HepG2 (cell line): ENCODE measurements around the gene B4GALT1. TPM values are rescaled to one million over a fixed set of nuclear protein-coding genes. Genes with fewer than 3 reads are reported as not detected.

Experiments used
- ADNP ChIP-seq: sonication (generic); formaldehyde crosslinking; IDR thresholded peaks from 2 replicates; pipeline ENCODE4 v1.4.0; 2020; ENCODE audit warnings: missing genetic modification reagents
- AGO1 ChIP-seq: fragments of 200-400 bp; formaldehyde crosslinking; IDR thresholded peaks from 2 replicates; pipeline ENCODE4 v1.6.1; 2017; ENCODE audit warnings: mild to moderate bottlenecking, low read depth, low read length, moderate library complexity; ENCODE audit not compliant: poor library complexity, severe bottlenecking
- CENPT ChIP-seq: sonication (generic); formaldehyde crosslinking; IDR thresholded peaks from 2 replicates; pipeline ENCODE4 v1.8.0; 2022; ENCODE audit warnings: low read depth, mild to moderate bottlenecking, moderate library complexity, missing genetic modification reagents
- DMAP1 ChIP-seq: IDR thresholded peaks from 2 replicates; pipeline ENCODE4 v1.6.1; 2016
- DNMT3B ChIP-seq: conservative IDR thresholded peaks from 2 replicates; pipeline ENCODE4 v1.6.1; 2016; ENCODE audit warnings: missing biosample characterization, control low read depth
- EP300 ChIP-seq, 3 experiments: sonication (generic) in 1 of 3; formaldehyde crosslinking in 1 of 3; IDR thresholded peaks; 2 replicates each; pipeline versions ENCODE4 v1.5.1 to v1.6.1; 2011 to 2020; ENCODE audit warnings: low read depth in 2 of 3, low read length in 2 of 3, borderline replicate concordance in 1 of 3, improper control_type of control experiment in 1 of 3, mild to moderate bottlenecking in 1 of 3, missing genetic modification reagents in 1 of 3, moderate library complexity in 1 of 3
- GATAD2A ChIP-seq: IDR thresholded peaks from 2 replicates; pipeline ENCODE4 v1.6.1; 2016
- GTF3A ChIP-seq: sonication (generic); formaldehyde crosslinking; conservative IDR thresholded peaks from 2 replicates; pipeline ENCODE4 v1.4.0; 2020; ENCODE audit warnings: mild to moderate bottlenecking, missing genetic modification reagents
- KLF9 ChIP-seq: IDR thresholded peaks from 2 replicates; pipeline ENCODE4 v1.6.1; 2016; ENCODE audit warnings: low read depth
- MAF1 ChIP-seq: sonication (generic); formaldehyde crosslinking; IDR thresholded peaks from 2 replicates; pipeline ENCODE4 v1.5.0; 2020; ENCODE audit warnings: missing genetic modification reagents, borderline replicate concordance
- MIER2 ChIP-seq: IDR thresholded peaks from 2 replicates; pipeline ENCODE4 v1.6.1; 2016; ENCODE audit warnings: missing biosample characterization, missing genetic modification reagents
- NCOR1 ChIP-seq: fragments of 200-600 bp; sonication (generic); IDR thresholded peaks from 2 replicates; pipeline ENCODE4 v1.7.0; 2017; ENCODE audit warnings: antibody characterized with exemption, low read length, borderline replicate concordance
- NFYB ChIP-seq: sonication (generic); formaldehyde crosslinking; IDR thresholded peaks from 2 replicates; pipeline ENCODE4 v1.4.0; 2020; ENCODE audit warnings: missing genetic modification reagents
- RBM39 ChIP-seq: fragments of 200-400 bp; formaldehyde crosslinking; IDR thresholded peaks from one replicate; pipeline ENCODE4 v1.6.1; 2018; ENCODE audit warnings: antibody characterized with exemption, mild to moderate bottlenecking, low read depth, low read length; ENCODE audit not compliant: poor library complexity, severe bottlenecking
- RFXAP ChIP-seq: sonication (generic); formaldehyde crosslinking; IDR thresholded peaks from 2 replicates; pipeline ENCODE4 v1.4.0; 2020; ENCODE audit warnings: missing genetic modification reagents, borderline replicate concordance
- SIX4 ChIP-seq: sonication (generic); formaldehyde crosslinking; IDR thresholded peaks from 2 replicates; pipeline ENCODE4 v1.4.0; 2020; ENCODE audit warnings: missing genetic modification reagents
- SMAD9 ChIP-seq: sonication (generic); formaldehyde crosslinking; IDR thresholded peaks from 2 replicates; pipeline ENCODE4 v1.5.1; 2020; ENCODE audit warnings: mild to moderate bottlenecking, missing genetic modification reagents
- SNAPC5 ChIP-seq: sonication (generic); formaldehyde crosslinking; IDR thresholded peaks from 2 replicates; pipeline ENCODE4 v1.8.1; 2023; ENCODE audit warnings: mild to moderate bottlenecking, missing genetic modification reagents, borderline replicate concordance
- ZBTB43 ChIP-seq: sonication (generic); formaldehyde crosslinking; conservative IDR thresholded peaks from 2 replicates; pipeline ENCODE4 v1.4.0; 2020; ENCODE audit warnings: missing genetic modification reagents
- ZKSCAN5 ChIP-seq: sonication (generic); formaldehyde crosslinking; IDR thresholded peaks from 2 replicates; pipeline ENCODE4 v1.5.1; 2020; ENCODE audit warnings: mild to moderate bottlenecking, missing genetic modification reagents
- ZNF260 ChIP-seq: sonication (generic); formaldehyde crosslinking; IDR thresholded peaks from 2 replicates; pipeline ENCODE4 v1.4.0; 2020; ENCODE audit warnings: missing genetic modification reagents, low read depth, mild to moderate bottlenecking, borderline replicate concordance
- ZNF282 ChIP-seq: fragments of 450-650 bp; IDR thresholded peaks from 2 replicates; pipeline ENCODE4 v1.6.1; 2018; ENCODE audit not compliant: partially characterized antibody
- ZNF350 ChIP-seq: sonication (generic); formaldehyde crosslinking; IDR thresholded peaks from 2 replicates; pipeline ENCODE4 v1.4.0; 2020; ENCODE audit warnings: mild to moderate bottlenecking, low read depth, missing genetic modification reagents, borderline replicate concordance
- ZNF431 ChIP-seq: sonication (generic); formaldehyde crosslinking; IDR thresholded peaks from 2 replicates; pipeline ENCODE4 v1.9.0; 2022; ENCODE audit warnings: missing genetic modification reagents, low read depth, mild to moderate bottlenecking, borderline replicate concordance
- ZNF543 ChIP-seq: sonication (generic); formaldehyde crosslinking; IDR thresholded peaks from 2 replicates; pipeline ENCODE4 v1.4.0; 2020; ENCODE audit warnings: mild to moderate bottlenecking, missing genetic modification reagents
- ZNF556 ChIP-seq: sonication (generic); formaldehyde crosslinking; IDR thresholded peaks from 2 replicates; pipeline ENCODE4 v1.4.0; 2020; ENCODE audit warnings: mild to moderate bottlenecking, missing genetic modification reagents, borderline replicate concordance
- ZNF563 ChIP-seq: sonication (generic); formaldehyde crosslinking; IDR thresholded peaks from 2 replicates; pipeline ENCODE4 v1.8.0; 2022; ENCODE audit warnings: mild to moderate bottlenecking, moderate library complexity, missing genetic modification reagents
- ZNF570 ChIP-seq: sonication (generic); formaldehyde crosslinking; IDR thresholded peaks from 2 replicates; pipeline ENCODE4 v1.4.0; 2020; ENCODE audit warnings: mild to moderate bottlenecking, missing genetic modification reagents, borderline replicate concordance
- ZNF777 ChIP-seq: sonication (generic); formaldehyde crosslinking; IDR thresholded peaks from 2 replicates; pipeline ENCODE4 v1.4.0; 2020; ENCODE audit warnings: missing genetic modification reagents
- ZNF878 ChIP-seq: sonication (generic); formaldehyde crosslinking; IDR thresholded peaks from 2 replicates; pipeline ENCODE4 v1.8.1; 2023; ENCODE audit warnings: mild to moderate bottlenecking, missing genetic modification reagents, moderate library complexity
- polyA plus RNA-seq, 8 experiments: library from polyadenylated mRNA; depleted of rRNA in 3 of 8; stranded (reverse) in 7 of 8; unstranded in 1 of 8; fragments of >200 nt; fragmentation: Illumina TruSeq in 4 of 8; extraction: Trizol in 4 of 8; gene quantifications; 2 replicates each; pipeline versions ENCODE4 v1.2.1 to v1.2.3, GENCODE V29; 2011 to 2016; ENCODE audit warnings: low read depth in 4 of 8, missing spikeins in 1 of 8, mixed read lengths in 1 of 8; ENCODE audit not compliant: insufficient read depth in 1 of 8
- total RNA-seq, 5 experiments: library from RNA; depleted of rRNA; stranded (reverse); fragments of >200 nt; fragmentation: Illumina TruSeq; extraction: Trizol; gene quantifications; 2 replicates each; pipeline ENCODE4 v1.2.3, GENCODE V29; 2016; ENCODE audit warnings: low read depth in 1 of 5

Gene B4GALT1
- total and polyA plus RNA-seq, 2 of the 13 experiments (the other 11 are each of a cell fraction or from before 2014, with no cell fraction given), result 15.7 to 33.5 TPM

DNA sequence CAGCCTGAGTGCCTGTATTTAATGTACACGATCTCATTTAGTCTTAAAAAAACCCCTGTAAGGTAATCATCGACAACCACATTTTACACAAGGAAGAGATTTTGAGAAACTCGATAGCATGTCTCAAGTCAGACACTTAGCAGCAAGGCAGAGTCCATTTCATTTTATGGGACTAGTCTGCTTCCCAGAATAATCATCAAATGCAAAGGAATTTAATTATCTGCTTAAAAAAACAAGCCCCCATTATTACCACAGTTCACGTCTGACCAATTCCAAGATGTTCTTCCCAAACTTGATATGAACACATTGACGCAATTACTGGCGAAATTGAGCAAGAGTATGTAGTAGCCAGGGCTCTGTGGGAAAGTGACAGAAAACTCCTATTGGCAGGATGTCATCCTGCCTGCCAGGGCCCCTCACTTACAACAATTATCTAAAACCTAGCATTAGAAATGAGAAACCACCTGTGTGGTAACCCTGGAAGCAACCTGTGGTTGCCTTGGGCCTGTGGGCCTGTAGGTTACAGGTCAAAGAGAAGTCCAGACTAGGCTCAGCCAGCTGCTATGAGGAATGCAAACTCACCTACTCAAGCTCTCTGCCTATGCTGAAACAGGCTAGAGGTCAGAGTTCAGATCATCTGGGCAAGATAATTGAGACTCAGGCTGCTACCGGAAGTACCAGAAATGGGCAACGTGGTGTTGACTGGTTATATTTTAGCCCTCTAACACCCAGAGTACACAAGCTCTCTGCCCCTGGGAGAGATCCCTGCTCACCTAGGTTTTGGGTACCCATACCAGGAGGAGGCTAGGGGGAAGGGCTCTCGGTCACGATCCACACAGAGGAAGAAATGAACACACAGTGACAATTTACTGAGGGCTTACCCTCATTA is 1.6 kb downstream of the B4GALT1 start (continued):
- TF ChIP-seq GATAD2A (CRISPR knock-in tag) (peak; percentile 91), ZNF570 (CRISPR knock-in tag) (no peak), MIER2 (CRISPR knock-in tag) (0 out of 2 replicates have a peak, but pooled peaks have one; percentile 46), ZNF260 (CRISPR knock-in tag) (no peak), ADNP (CRISPR knock-in tag) (no peak), ZNF282 (no peak), ZNF878 (peak; percentile 30; the same call in 1 of the 2 replicates), KLF9 (0 out of 2 replicates have a peak, but pooled peaks have one; percentile 18), EP300 (IDR thresholded peaks at IDR 0.05; ENCODE audit: low read depth in 2 of 2, low read length in 2 of 2) (peak; percentile 52 to 61; a peak in 2 of 4 replicates), EP300 (CRISPR knock-in tag; IDR thresholded peaks at IDR 0.05; ENCODE audit: borderline replicate concordance) (peak; percentile 64), ZNF563 (CRISPR knock-in tag) (no peak), ZNF777 (CRISPR knock-in tag) (no peak), ZKSCAN5 (CRISPR knock-in tag) (no peak), CENPT (CRISPR knock-in tag) (no peak), ZNF350 (CRISPR knock-in tag) (peak; percentile 71), GTF3A (no peak), NFYB (CRISPR knock-in tag) (0 out of 2 replicates have a peak, but pooled peaks have one; percentile 12), MAF1 (CRISPR knock-in tag) (no peak), RFXAP (CRISPR knock-in tag) (peak; percentile 46; the same call in 1 of the 2 replicates), SNAPC5 (CRISPR knock-in tag) (no peak), NCOR1 (peak; percentile 68; the same call in 1 of the 2 replicates), SMAD9 (CRISPR knock-in tag) (no peak), ZBTB43 (CRISPR knock-in tag) (no peak), RBM39 (no peak), SIX4 (peak; percentile 75), DMAP1 (CRISPR knock-in tag) (peak; percentile 35; the same call in 1 of the 2 replicates), DNMT3B (CRISPR knock-in tag) (no peak), ZNF543 (CRISPR knock-in tag) (no peak), ZNF556 (no peak), ZNF431 (peak; percentile 57; the same call in 1 of the 2 replicates), AGO1 (no peak)
